GDM1 (cell line): ENCODE data around the gene TTYH1.

ENCODE experiments used
- DNase-seq: peaks from one replicate; lab custom pipeline; 2025; lab: John Stamatoyannopoulos, UW

Gene TTYH1

DNA sequence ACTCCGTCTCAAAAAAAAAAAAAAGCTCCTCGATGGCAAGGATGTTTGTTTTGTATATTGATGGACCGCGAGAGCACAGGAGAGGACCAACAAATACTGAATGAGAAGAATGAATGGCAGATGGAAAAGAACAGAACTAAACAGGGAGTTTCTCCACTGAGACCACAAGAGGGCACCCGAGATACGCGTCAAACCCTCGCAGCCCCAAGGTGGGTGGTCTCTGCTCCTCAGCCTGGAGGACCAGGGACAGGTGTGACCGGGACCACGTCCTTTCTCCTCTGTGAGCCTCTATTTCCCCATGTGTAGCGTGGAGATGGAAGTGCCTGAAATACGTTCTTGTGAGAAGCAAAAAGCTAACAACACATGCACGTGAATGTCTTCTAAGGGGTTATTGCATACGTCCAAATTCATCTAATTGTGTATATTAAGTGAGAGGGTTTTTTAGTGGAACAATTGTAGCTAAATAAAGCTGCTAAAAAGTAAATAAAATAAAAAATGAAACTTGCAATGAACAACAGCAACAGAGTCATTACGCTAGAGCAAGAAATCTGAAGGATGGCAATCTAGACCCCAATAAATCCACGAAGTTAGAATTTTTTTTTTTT lies 66.2 kb downstream of the TTYH1 start:
- peak; percentile 30 for DNase-seq

GRCh38 chr19:54482889-54483288 lies 67.6 kb downstream of the TTYH1 start:
- DNase-seq = no peak

DNA sequence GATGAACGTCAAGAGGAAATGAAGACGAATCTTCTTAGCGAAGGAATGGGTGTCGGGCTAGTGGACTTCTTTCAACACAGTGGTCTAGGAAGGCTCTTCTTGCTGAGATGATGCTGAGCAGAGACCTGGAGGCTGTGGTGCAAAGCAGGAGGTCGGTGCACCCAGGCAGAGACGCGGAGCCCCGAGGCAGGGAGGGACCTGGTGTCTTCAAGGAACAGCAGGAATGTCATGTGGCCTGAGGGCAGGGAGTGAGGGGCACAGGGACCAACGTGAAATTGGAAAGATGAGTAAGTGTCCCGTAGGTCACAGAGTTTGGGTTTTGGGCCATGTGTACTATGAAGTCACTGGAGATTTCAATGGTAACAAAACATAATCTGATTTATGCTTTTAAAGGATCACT lies 69.2 kb downstream of the TTYH1 start:
- DNase-seq = no peak

GRCh38 chr19:54485851-54486250 lies 70.6 kb downstream of the TTYH1 start:
- DNase-seq = no peak
